Esophagus muscularis mucosa (tissue), 4 donors: ENCODE measurements around the gene KCNMB2. TPM values are rescaled to one million over a fixed set of nuclear protein-coding genes. Genes with fewer than 3 reads are reported as not detected.

Source experiments
- DNase-seq: peaks from one replicate; pipeline ENCODE4 v3.0.0-alpha.2; 2017; ENCODE audit errors: extremely low spot score
- H3K27ac ChIP-seq, 4 donors: fragments of 200-600 bp; sonication (generic); replicated peaks in 1 of 4; 1 replicate in 3 of 4; 2 replicates in 1 of 4; pipeline ENCODE4 v1.5.1; 2016 to 2019; ENCODE audit warnings: mild to moderate bottlenecking in 1 of 4
- H3K27me3 ChIP-seq, 4 donors: fragments of 200-600 bp; sonication (generic); one replicate each; pipeline versions ENCODE4 v1.5.1 to v1.6.0; 2016 to 2019
- H3K36me3 ChIP-seq, 4 donors: fragments of 200-600 bp; sonication (generic); one replicate each; pipeline ENCODE4 v1.5.1; 2016 to 2019
- H3K4me1 ChIP-seq, 4 donors: fragments of 200-600 bp; sonication (generic); one replicate each; pipeline ENCODE4 v1.5.1; 2016 to 2019
- H3K4me3 ChIP-seq, 4 donors: fragments of 200-600 bp; sonication (generic); 1 replicate in 2 of 4; 2 replicates in 2 of 4; pipeline ENCODE4 v1.5.1; 2016 to 2019; ENCODE audit warnings: mild to moderate bottlenecking in 4 of 4, moderate library complexity in 1 of 4
- H3K9me3 ChIP-seq, 4 donors: fragments of 200-600 bp; sonication (generic); 1 replicate in 3 of 4; 2 replicates in 1 of 4; pipeline ENCODE4 v1.5.1; 2016 to 2019
- EP300 ChIP-seq: sonication (generic); formaldehyde crosslinking; IDR thresholded peaks from one replicate; pipeline ENCODE4 v1.6.1; 2017; ENCODE audit warnings: antibody characterized with exemption
- POLR2A ChIP-seq: fragments of 450-650 bp; IDR thresholded peaks from one replicate; pipeline ENCODE4 v1.6.1; 2017; ENCODE audit warnings: antibody characterized with exemption, moderate library complexity, mild to moderate bottlenecking, low read depth
- POLR2AphosphoS5 ChIP-seq, 2 donors: sonication (generic); formaldehyde crosslinking; IDR thresholded peaks; one replicate each; pipeline ENCODE4 v1.6.1; 2017; ENCODE audit warnings: antibody characterized with exemption in 2 of 2
- WGBS: methylation state at CpG from one replicate; pipeline ENCODE4 v1.1.5; 2018; 5-methylcytosine and 5-hydroxymethylcytosine counted together
- intact Hi-C: fragments of 100-400 bp; cut with DNase I; formaldehyde crosslinking; loops from one replicate; pipeline ENCODE4 v1.15.1; 2023
- total RNA-seq, 4 donors: library from RNA; depleted of rRNA; stranded (reverse); fragments of >200 nt; gene quantifications; one replicate each; pipeline versions ENCODE4 v1.1.0 to v1.2.1, GENCODE V29; 2016
- TF ChIP-seq, protein P1 (sequence below), 3 experiments: fragments of 200-600 bp in 2 of 3; fragments of 450-650 bp in 1 of 3; sonication (generic) in 2 of 3; IDR thresholded peaks; one replicate each; pipeline ENCODE4 v1.5.1; 2017 to 2019; ENCODE audit warnings: antibody characterized with exemption in 3 of 3, mild to moderate bottlenecking in 2 of 3, moderate library complexity in 1 of 3

KCNMB2 gene
- total RNA-seq, 4 donors from 2014 or later, result 0.17 to 0.40 TPM; not detected in 2

DNA sequence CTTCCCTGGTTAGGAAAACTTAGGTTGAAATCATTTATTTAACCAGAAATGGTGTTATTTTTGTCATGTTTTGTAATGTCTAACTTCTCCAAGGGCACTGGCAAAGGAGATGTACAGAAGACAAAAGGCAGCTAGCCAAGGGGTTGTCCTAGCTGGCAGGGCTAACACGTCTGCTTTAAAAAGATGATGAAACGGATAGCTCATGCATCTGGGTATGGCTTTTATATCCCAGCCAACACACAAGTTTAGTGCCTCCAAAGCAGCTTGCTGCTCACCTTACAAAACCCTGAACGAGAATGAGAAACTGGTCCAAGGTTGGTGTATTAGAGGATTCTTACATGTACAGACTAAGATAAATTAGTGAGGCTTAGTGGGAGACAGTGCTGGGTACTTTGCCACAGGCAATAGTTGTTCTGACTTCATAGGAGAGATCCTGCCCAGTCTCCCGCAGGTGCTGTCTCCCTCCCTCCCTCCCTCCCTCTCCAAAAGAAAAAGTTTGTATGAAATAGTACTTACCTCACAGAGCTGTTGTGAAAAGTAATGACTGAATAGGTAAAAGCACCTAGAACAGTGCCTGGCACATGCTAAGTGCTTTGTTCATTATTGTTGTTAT lies 47.8 kb downstream of the KCNMB2 start:
- no peak for TF ChIP-seq EP300
- TF ChIP-seq, protein P1, sequence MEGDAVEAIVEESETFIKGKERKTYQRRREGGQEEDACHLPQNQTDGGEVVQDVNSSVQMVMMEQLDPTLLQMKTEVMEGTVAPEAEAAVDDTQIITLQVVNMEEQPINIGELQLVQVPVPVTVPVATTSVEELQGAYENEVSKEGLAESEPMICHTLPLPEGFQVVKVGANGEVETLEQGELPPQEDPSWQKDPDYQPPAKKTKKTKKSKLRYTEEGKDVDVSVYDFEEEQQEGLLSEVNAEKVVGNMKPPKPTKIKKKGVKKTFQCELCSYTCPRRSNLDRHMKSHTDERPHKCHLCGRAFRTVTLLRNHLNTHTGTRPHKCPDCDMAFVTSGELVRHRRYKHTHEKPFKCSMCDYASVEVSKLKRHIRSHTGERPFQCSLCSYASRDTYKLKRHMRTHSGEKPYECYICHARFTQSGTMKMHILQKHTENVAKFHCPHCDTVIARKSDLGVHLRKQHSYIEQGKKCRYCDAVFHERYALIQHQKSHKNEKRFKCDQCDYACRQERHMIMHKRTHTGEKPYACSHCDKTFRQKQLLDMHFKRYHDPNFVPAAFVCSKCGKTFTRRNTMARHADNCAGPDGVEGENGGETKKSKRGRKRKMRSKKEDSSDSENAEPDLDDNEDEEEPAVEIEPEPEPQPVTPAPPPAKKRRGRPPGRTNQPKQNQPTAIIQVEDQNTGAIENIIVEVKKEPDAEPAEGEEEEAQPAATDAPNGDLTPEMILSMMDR (IDR thresholded peaks at IDR 0.05), result no peak
- TF ChIP-seq POLR2AphosphoS5 (IDR thresholded peaks at IDR 0.05), result no peak
- TF ChIP-seq POLR2A, result no peak
- DNase-seq, result no peak
- intact Hi-C loops, result no loop called here
- Histone ChIP-seq H3K36me3 (no peaks in the 10 kb centered on the region), H3K4me1 (peaks cover 0 to 13% (median 2%) of the 10 kb centered on the region in 4 donors), H3K27me3 (no peaks in the 10 kb centered on the region), H3K4me3 (no peak overlapping the region), H3K9me3 (peaks cover 0 to 7% (median 0%) of the 10 kb centered on the region in 4 donors), H3K27ac (no peak overlapping the region)
- WGBS, result 29% methylated on average over 4 of the region's 4 CpGs

- Histone ChIP-seq H3K4me3 (no peak overlapping the region), H3K9me3 (peaks cover 0 to 7% (median 0%) of the 10 kb centered on the region in 4 donors), H3K27ac (no peak overlapping the region), H3K4me1 (peaks cover 0 to 13% (median 2%) of the 10 kb centered on the region in 4 donors), H3K36me3 (no peaks in the 10 kb centered on the region), H3K27me3 (no peaks in the 10 kb centered on the region)
- TF ChIP-seq, protein P1 (IDR thresholded peaks at IDR 0.05), result no peak
- TF ChIP-seq POLR2A (no peak), EP300 (no peak), POLR2AphosphoS5 (IDR thresholded peaks at IDR 0.05) (no peak)
- intact Hi-C loops, result no loop called here
- WGBS, result 57% methylated on average over 5 of the region's 5 CpGs
- no peak for DNase-seq
Measured at GRCh38 chr3:178584722-178585380, 48.6 kb downstream of the KCNMB2 start.

- H3K27ac ChIP-seq, result no peak overlapping the region
- intact Hi-C loops, result no loop called here
Measured at GRCh38 chr3:178585454-178585853, 49.2 kb downstream of the KCNMB2 start.

GRCh38 chr3:178586076-178586475 lies 49.8 kb downstream of the KCNMB2 start:
- DNase-seq, result no peak
- Histone ChIP-seq H3K27me3 (no peaks in the 10 kb centered on the region), H3K36me3 (no peaks in the 10 kb centered on the region), H3K4me1 (peaks cover 0 to 13% (median 2%) of the 10 kb centered on the region in 4 donors), H3K9me3 (peaks cover 0 to 5% (median 0%) of the 10 kb centered on the region in 4 donors), H3K27ac (no peak overlapping the region), H3K4me3 (no peak overlapping the region)
- no peak for TF ChIP-seq EP300
- TF ChIP-seq POLR2AphosphoS5 (IDR thresholded peaks at IDR 0.05), result no peak
- TF ChIP-seq POLR2A, result no peak
- TF ChIP-seq, protein P1 (IDR thresholded peaks at IDR 0.05), result no peak
- intact Hi-C loops, result no loop called here
- WGBS, result 48% methylated on average over 2 of the region's 2 CpGs

More at GRCh38 chr3:178585454-178585853, 49.2 kb downstream of the KCNMB2 start:
- H3K27me3 ChIP-seq, result no peaks in the 10 kb centered on the region
- WGBS, result 25% methylated on average over 1 of the region's 1 CpG
- TF ChIP-seq, protein P1 (IDR thresholded peaks at IDR 0.05), result no peak
- TF ChIP-seq EP300 (no peak), POLR2AphosphoS5 (IDR thresholded peaks at IDR 0.05) (no peak), POLR2A (no peak)
- peaks cover 0 to 13% (median 2%) of the 10 kb centered on the region in 4 donors for H3K4me1 ChIP-seq
- no peak overlapping the region for H3K4me3 ChIP-seq
- no peaks in the 10 kb centered on the region for H3K36me3 ChIP-seq
- DNase-seq, result no peak
- H3K9me3 ChIP-seq, result peaks cover 0 to 7% (median 0%) of the 10 kb centered on the region in 4 donors
